ENCODE measurements around the gene LIN7C.

LIN7C gene

DNA sequence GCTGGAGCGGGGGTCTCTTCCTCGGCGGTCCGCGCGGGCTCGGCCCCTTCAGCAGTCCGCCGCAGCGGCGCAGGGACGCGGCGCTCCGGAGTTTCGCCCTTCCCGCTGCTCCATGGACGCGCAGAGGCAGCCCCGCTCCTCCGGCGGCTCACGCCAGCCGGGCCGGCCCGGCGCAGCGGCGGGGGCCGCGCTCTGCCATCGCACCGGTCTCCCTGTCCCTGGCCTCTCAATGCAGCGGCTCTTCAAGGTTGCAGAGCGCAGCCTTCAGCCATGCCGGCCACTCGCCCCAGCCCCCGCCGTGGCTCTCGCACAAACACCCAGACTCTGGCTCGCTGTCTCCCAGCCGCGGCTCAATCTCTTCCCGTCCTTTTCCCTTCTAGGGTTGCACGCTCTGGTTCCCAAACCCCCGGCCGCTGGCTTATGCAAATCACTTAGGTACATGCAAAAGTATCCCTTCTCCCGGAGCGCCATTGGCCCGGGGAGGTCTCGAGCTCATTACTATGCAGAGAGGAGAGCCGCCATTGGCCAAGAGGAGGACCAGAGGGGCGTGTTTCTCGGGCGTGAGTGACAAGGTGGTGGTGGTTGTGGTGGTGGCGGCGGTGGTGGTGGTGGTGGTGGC is 34.1 kb downstream of the LIN7C start, which contains the start of gene LGR4:
Gene LGR4, minus strand, starts transcription at position 393 of the 619 bp plus-strand sequence. CDS start 488 bp downstream, outside the sequence.
- H3K4me3 ChIP-seq (ENCODE audit: low read depth, low read length), result peak within 1 kb of the TSS; percentile 72
- peak; percentile 85 for DNase-seq (ENCODE audit: low read depth)

DNA sequence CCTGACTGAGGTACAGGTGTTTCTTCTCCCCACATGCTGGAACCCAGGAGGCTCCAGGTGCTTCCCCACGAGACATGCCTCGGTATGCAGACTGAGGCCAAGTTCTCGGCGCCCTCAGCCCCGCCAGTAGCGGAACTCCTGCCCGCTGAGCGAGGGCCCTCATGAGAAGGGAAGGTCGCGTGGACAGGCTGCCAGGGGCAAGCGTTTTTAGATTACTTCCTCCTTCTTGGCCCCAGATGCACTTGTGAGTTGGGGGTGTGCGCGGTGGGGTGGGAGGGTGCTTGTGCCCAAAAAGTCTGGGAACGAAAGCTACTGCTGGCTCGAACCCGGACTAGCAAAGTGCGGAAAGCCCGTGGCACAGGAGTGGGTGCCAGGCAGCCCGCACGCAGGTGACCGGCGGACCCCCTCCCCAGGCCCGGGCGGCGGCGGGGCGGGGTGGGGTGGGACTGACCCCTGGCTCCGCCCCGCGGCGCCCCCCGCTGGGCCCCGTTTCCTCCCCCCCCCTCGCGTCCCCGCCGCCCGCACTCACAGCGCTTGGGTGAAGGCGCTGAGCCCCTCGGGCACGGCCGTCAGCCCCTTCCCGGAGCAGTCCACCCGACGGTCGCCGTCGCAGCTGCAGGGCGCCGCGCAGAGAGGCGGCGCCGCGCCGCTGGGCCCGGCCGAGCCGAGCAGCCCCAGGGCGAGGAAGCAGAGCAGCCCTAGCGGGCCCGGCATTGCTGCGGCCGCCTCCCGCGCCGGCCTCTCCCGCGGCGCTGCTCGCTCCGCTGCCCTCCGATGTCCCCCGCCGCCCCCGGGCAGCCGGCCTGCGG is 34.8 kb downstream of the LIN7C start:
- H3K4me3 ChIP-seq (ENCODE audit: low read depth, low read length), result peak overlapping the region; percentile 72
- DNase-seq (ENCODE audit: low read depth), result no peak

DNA sequence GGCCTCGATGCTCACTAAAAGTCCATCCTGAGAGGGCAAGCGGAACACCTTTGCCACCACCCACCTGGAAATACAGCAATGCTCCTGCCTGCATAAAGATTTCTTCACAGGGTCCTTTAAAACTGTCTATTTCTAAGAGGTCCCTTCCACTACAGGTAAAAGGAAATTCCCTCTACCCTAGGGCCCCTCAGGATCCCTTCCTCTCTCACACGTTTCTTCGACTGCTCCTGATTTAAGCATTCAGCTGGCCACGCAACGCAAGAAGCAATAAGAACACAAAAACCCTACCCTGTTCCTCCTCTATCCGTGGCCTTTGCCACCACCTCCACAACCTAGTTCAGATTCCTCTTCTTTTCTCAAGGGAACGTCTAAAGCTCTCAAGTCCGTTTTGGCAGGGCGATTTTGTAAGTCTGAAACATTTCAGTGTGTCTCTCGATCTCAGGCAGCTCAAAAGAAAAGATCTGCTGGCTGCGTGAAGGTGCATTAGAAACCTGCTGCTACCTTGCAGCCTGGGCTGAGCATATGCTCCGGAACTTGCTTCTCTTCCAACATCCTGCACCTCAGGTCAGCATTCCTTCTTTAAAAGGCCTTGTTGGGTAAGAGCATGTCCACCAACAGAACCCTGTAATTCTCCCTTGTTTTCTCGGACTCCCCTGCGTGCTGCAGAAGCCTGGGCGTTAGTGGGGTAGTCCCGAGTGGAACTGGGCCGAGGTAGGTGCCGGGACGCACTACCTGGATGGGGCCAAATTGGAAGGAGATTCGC is 35.6 kb downstream of the LIN7C start:
- DNase-seq (ENCODE audit: low read depth), result no peak
- H3K4me3 ChIP-seq (ENCODE audit: low read depth, low read length), result peak overlapping the region; percentile 72

DNA sequence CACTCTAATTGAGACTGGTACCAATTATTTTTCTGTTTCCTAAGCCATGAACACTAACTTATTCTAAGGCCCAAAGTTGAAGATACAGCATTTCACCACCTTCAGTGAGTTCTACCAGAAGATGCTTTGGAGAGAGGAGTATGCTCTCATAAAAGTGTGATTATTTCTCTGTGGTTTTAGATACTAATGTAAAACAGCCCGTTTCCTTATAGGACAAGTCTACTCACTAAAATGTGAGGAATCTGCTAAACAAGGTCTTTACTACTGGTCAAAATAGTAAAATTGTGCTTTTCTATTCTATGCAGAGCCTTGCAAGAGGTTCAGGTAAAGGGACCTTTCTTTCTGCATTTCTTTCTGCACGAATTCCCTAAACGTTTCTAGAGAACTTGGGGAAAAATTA is 36.4 kb downstream of the LIN7C start:
- no peak overlapping the region for H3K4me3 ChIP-seq (ENCODE audit: low read depth, low read length)
- DNase-seq (ENCODE audit: low read depth), result no peak

DNA sequence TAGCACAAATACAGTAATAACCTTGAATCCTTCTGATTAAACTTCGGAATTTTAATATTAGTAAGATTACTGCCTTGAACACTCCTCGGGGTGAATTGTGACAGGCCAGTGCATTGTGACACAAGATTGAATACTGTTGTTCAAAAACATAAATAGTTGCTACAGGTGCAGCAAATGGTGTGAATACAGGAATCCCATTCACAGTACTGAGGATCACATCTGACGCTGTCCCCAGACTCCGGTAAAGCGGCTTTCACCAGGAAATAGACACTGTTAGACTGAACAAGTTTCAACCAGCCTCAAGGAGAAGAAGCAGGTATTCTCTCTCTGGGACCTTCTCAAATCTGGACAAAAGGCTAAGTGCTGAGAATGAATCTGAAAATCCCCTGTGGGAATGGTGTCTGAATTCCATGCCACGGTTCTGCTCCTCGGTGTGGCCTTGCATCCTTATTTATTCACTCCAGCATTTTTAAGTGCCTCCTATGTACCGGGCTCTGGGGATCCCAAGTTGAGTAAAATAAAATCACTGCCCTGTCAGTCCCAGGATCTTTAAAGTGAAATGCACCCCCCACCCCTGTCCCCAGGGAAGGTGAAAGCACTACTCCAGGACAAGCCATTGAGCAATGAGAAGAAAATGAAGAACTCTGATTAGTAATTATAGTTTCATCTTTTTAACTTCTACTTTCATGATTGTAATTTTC is 37.4 kb downstream of the LIN7C start:
- no peak overlapping the region for H3K4me3 ChIP-seq (ENCODE audit: low read depth, low read length)
- no peak for DNase-seq (ENCODE audit: low read depth)

DNA sequence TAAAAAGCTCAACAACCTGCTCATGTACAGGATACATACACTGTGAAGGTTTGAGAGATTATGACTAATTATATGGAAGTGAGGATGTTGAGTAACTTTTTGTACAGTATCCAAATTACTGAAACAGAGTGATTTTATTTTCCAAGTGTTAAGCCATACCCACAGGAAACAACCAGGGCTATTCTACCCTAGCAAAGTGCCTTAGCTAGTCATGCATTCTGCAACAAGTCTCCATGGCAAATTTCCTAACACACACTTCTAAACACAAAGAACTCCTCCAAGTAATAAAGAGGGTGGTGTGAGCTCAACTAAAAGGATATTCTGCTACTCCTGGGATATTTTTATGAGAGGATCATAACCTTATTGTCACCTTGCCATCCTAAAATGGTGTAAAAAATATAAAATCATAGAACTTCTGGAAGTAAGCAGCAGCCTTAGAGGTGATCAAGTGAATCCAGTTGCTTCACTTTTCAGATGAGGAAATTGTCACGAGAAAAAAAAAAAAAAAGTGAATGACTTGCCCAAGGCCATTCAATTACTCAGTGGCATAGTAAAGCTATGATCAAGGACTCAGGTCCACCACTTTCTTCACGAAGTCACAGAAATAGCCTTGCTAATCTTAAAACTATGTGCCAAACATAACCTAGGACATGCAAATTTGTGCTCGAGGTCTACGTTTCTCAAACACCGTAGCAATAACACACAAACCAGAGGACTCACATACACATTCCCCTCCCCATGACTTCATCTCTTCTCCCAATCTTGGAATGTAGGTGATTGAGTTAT is 38.2 kb downstream of the LIN7C start:
- no peak for DNase-seq (ENCODE audit: low read depth)
- H3K4me3 ChIP-seq (ENCODE audit: low read depth, low read length), result no peak overlapping the region

DNA sequence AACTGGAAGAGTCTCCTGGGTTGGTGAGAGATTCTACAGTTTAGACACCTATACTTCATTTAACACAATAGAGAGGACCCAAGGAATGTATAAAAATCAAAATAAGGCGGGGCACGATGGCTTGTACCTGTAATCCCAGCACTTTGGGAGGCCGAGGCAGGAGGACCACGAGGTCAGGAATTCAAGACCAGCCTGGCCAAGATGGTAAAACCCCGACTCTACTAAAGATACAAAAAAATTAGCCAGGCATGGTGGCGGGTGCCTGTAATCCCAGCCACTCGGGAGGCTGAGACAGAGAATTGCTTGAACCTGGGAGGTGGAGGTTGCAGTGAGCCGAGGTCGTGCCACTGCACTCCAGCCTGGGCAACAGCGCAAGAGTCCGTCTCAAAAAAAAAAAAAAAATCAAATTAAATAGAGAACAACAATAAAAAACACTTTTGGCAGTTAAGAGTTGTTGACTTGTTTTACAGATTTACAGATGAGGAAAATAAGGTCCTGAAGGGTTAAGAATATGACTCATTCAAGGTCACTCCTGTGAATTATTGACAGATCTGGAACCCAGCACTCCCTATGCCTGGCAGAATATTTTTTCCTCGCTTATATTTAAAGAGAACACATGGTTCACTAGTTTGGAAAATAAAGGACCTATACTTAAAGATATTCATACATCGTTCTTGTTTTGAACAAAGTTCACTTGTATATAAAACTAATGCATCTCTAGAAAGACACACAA is 39.2 kb downstream of the LIN7C start:
- no peak for DNase-seq (ENCODE audit: low read depth)

DNA sequence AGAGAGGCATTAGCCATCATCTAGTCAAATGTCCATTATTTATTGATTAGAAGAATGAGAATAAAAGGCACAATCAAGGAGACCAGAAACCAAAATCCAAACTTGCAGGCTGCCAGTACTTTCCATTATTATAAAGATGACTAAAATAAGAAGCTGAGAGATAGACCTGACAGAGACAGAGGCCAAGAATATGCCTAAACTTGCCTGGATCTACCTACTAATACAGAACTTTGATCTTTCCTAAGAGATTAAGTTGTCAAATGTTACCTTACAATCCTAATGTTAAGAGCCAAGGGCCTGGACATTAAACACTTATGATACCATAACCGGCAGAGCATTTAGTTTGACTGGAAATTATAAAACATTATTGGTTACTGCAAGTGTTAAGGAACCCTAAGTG is 40.2 kb downstream of the LIN7C start:
- no peak for DNase-seq (ENCODE audit: low read depth)
- no peak overlapping the region for H3K4me3 ChIP-seq (ENCODE audit: low read depth, low read length)

More for the DNA sequence above, 39.2 kb downstream of the LIN7C start:
- H3K4me3 ChIP-seq (ENCODE audit: low read depth, low read length), result no peak overlapping the region

DNA sequence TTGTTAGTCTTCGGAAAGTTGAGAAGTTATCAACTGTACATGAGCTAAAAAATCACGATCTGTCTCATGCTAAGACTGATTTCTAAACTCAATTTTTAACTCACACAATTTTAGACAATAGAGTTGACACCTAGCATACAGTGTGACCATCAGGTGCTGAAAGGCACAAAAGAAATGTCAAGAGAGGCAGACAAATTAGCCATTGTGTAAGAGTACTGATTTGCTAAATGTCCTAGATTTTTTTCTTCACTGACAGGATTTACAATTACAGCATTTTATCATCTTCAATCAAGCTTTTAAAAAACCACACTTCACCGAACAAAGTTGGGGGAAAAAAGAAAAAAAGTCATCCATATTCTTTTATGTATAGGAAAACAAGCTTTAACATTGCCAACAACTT is 40.9 kb downstream of the LIN7C start:
- no peak overlapping the region for H3K4me3 ChIP-seq (ENCODE audit: low read depth, low read length)
- no peak for DNase-seq (ENCODE audit: low read depth)

DNA sequence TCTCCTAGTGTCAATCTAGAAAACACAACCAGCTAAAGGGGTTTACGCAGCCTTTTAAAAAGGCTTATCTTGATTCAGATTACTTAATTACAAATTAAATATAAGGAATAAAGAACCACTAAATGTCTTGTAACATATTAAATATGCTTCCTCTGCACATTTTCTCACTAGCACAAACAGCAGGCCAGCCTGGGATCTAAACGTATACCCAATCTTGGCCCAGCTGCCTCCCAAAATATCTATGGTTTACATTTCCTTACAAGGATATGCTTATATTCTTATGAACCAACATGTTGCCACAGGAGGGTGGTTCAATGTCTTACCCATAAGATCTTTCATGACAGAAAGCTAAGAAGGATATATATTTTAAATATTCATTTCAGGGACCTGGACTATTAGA is 41.7 kb downstream of the LIN7C start:
- no peak overlapping the region for H3K4me3 ChIP-seq (ENCODE audit: low read depth, low read length)
- no peak for DNase-seq (ENCODE audit: low read depth)

DNA sequence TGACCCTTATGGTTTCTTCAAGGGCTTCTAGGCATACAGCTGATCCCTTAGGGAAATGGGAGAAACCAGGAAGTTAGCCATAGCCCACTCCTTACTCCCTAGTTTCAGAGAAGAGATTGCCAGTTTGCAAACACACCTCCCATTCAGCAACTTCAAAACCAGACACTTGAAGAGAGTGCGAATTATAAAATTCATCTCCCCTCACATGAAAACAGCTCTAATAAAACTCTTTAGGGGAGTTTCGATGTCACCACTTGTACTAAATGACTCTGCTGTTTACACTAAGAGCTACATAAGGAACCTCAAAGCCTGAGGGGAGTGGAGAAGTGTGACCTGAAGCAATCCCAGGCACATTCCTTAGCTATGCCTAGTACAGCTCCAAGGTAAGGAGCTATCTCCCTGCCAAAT is 42.3 kb downstream of the LIN7C start:
- DNase-seq (ENCODE audit: low read depth), result no peak

DNA sequence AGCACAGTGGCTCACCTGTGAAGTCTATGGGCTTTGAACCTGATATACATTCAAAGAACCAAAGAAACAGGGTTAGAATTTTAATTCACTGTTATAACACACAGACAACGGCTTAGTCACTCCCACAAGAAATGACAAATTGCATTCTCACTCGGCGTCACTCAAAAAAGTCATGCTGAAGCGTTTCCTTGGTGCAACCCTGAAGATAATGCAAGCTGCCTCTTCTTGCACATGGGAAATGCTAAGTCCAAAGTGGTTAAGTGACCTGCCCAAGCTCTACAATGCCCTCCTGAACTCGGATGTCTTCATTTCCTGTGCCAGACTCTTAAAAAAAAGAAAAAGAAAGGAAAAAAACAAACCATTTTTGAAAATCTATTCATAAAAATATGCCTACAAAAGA is 44.0 kb downstream of the LIN7C start:
- no peak for DNase-seq (ENCODE audit: low read depth)
- no peak overlapping the region for H3K4me3 ChIP-seq (ENCODE audit: low read depth, low read length)

More for the DNA sequence above, 42.3 kb downstream of the LIN7C start:
- H3K4me3 ChIP-seq (ENCODE audit: low read depth, low read length), result no peak overlapping the region

DNA sequence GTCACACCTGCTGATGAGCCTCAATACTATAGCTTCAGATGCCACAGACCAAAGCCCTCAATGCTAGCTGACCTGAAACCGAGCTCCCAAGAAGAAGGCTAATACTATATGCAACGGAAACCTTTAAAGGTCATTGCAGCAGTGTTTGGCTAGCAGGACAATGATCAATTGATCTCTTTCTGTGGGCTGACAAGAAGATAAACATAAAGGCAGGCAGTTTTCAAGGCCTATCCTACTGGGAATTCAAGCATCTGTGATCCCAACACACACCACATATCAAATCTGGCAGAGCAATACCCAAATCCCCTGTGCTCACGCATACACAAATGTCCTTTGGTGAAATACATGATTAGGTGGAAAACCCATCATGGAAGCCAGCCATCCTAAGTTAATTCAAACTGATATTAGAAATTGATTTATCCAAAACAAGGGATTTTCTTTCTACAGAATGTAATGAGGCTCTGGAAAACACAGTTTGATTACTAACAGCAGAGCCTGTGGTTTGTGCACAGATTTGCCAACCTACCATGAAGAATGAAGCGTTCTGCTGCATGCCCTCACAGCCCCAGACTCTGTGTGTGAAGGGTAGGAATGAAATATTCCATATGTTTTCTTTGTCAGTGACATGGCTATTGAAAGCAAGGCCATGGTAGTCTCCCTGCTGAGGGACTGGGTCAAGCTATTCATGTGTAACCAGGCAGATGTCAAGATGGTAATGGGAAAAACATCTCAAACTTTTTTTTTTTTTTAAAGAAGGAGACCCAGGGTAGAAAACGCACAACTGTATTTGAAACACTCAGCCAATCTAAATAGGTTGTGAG is 46.2 kb downstream of the LIN7C start:
- H3K4me3 ChIP-seq (ENCODE audit: low read depth, low read length), result no peak overlapping the region
- DNase-seq (ENCODE audit: low read depth), result no peak

DNA sequence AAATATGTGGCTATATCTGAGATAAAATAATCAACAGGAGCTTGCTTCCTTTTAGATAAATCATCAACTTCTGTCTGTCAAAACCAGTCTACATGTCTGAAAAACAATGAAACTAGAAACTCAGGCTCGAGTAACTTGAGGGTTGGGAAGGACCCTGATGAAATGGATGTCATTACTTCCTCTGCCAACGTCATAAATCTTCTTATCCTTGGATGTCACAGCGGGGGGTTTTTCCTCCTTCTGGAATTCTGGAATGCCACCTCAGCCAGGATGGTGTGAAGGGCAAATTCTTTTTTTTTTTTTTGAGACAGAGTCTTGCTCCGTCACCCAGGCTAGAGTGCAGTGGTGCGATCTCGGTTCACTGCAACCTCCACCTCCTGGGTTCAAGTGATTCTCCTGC is 47.4 kb downstream of the LIN7C start:
- no peak overlapping the region for H3K4me3 ChIP-seq (ENCODE audit: low read depth, low read length)
- DNase-seq (ENCODE audit: low read depth), result no peak

DNA sequence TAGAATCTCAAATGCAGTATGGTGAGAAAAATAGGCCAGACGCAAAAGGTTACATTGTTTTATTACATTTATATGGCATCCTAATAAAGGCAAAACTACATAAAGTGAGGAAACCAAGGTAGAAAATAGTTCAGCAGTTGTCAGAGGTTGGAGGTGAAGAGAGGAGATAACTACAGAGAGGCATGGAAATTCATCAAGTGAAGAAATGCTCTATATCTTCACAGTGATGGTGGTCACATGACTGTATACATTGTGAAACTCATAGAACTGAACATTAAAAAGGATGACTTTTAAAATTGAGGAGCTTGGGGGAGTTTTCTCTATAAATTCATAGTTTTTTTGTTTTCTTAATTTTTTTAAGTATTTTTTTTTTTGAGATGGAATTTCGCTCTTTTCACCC is 48.4 kb downstream of the LIN7C start:
- DNase-seq (ENCODE audit: low read depth), result no peak
- no peak overlapping the region for H3K4me3 ChIP-seq (ENCODE audit: low read depth, low read length)

DNA sequence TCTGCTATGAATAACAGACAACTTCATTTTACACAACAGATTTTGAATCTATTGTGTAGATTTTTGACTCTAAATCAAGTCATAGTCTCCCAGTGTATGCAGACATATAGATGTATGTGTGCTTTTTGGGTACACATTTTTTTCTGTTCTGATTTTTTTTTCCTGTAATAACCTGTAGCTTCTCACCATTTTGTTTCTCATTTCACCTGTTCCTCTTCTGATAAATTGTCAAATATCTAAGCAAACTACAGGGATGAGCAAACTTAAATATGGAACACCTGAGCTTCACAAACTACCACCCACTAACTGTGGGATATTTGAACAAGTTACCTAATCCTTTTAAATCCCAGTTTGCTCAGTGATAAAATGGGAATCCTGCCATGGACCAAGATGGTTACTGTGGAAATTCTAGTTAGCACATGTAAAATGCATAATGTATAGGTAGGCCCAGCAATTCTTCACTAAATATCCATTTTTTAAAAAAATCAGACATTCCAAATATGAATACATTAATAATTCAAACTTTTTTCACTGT is 49.7 kb downstream of the LIN7C start:
- no peak overlapping the region for H3K4me3 ChIP-seq (ENCODE audit: low read depth, low read length)
- no peak for DNase-seq (ENCODE audit: low read depth)

DNA sequence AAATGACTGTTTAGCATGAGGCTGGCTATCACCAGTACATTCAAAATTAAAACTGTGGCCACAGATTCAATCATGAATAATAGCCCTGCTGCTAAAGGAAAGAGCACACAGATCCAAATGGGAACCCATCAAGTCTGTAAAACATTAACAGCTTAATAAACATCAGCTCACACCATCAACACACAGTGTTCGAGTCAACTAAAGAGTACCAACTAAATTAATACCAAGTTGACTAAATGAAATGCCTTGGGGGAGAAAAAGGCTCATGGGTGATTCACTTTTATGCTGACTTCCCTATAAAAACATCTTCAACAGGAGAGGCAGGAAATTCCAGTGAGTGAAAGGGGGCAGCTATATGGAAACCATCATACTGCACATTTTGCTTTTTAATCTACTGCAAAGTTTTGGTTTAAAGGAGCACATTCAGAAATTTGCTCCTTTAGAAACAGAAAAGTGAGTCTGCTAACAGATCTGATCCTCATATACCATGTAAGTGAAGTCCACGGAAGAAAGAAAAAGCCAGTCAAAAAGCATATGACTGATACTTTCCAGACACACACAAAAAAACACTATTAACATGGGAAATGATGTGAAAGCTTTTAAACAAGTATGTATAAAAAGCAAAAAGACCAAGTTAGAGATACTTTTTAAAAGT is 50.3 kb downstream of the LIN7C start:
- no peak for DNase-seq (ENCODE audit: low read depth)
- no peak overlapping the region for H3K4me3 ChIP-seq (ENCODE audit: low read depth, low read length)

Measured in skeletal muscle cell (primary cell).